ENCODE measurements around the gene OR56A1. TPM values are rescaled to one million over a fixed set of nuclear protein-coding genes. Genes with fewer than 3 reads are reported as not detected.
"Not testable (repeated sequence)": the region's sequence is repeated elsewhere in the genome, so short reads cannot be mapped to it uniquely, and the experiment has no call there.

Gene OR56A1
- total RNA-seq = under 0.01 TPM

GRCh38 chr11:6030708-6031405 is at the start of gene OR56A1:
Gene OR56A1 (minus strand): TSS chr11:6030758. CDS start chr11:6027692, 3,066 bp downstream.
- Histone ChIP-seq H3K4me1 (ENCODE audit: insufficient read depth, low read length) (no peaks in the 10 kb centered on the region), H3K27me3 (ENCODE audit: insufficient read depth, low read length) (peaks cover 13% of the 10 kb centered on the region), H3K9me3 (ENCODE audit: low read depth, low read length) (no peaks in the 10 kb centered on the region), H3K4me3 (ENCODE audit: low read length) (no peak within 1 kb of the TSS)

GRCh38 chr11:6079463-6079862 is 48.9 kb upstream of the OR56A1 start:
- Histone ChIP-seq H3K9me3 (ENCODE audit: low read depth, low read length) (no peaks in the 10 kb centered on the region), H3K4me3 (ENCODE audit: low read length) (no peak overlapping the region), H3K4me1 (ENCODE audit: insufficient read depth, low read length) (no peaks in the 10 kb centered on the region), H3K27me3 (ENCODE audit: insufficient read depth, low read length) (no peaks in the 10 kb centered on the region)

DNA sequence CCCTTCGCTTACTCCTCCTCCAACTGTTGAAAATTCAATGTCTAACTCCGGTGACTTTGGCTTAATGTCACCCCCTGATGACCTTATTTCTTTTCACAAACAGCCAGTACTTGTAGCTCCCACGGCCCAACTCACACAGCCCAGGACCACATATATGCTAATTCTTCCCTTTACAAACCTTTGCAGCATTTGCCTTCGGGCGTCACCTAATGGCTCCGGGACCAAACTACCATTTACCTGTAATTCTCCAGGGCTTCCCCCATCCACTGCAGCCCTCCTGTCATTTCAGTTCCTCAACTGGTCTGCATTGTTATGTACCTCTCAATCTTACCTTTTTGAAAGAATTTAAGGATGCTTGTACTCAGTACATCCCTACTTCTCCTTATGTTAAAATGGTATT is 47.2 kb upstream of the OR56A1 start:
- Histone ChIP-seq H3K9me3 (ENCODE audit: low read depth, low read length) (no peaks in the 10 kb centered on the region), H3K27me3 (ENCODE audit: insufficient read depth, low read length) (no peaks in the 10 kb centered on the region), H3K4me3 (ENCODE audit: low read length) (no peak overlapping the region), H3K4me1 (ENCODE audit: insufficient read depth, low read length) (no peaks in the 10 kb centered on the region)

GRCh38 chr11:6076443-6076842 is 45.9 kb upstream of the OR56A1 start:
- not testable (repeated sequence) for H3K27me3 ChIP-seq (ENCODE audit: insufficient read depth, low read length); H3K9me3 ChIP-seq (ENCODE audit: low read depth, low read length); H3K4me1 ChIP-seq (ENCODE audit: insufficient read depth, low read length); H3K4me3 ChIP-seq (ENCODE audit: low read length)

- Histone ChIP-seq H3K9me3 (ENCODE audit: low read depth, low read length) (no peaks in the 10 kb centered on the region), H3K27me3 (ENCODE audit: insufficient read depth, low read length) (no peaks in the 10 kb centered on the region), H3K4me3 (ENCODE audit: low read length) (no peak overlapping the region), H3K4me1 (ENCODE audit: insufficient read depth, low read length) (no peaks in the 10 kb centered on the region)
These were observed 36.9 kb upstream of the OR56A1 start for GRCh38 chr11:6067502-6067901.

DNA sequence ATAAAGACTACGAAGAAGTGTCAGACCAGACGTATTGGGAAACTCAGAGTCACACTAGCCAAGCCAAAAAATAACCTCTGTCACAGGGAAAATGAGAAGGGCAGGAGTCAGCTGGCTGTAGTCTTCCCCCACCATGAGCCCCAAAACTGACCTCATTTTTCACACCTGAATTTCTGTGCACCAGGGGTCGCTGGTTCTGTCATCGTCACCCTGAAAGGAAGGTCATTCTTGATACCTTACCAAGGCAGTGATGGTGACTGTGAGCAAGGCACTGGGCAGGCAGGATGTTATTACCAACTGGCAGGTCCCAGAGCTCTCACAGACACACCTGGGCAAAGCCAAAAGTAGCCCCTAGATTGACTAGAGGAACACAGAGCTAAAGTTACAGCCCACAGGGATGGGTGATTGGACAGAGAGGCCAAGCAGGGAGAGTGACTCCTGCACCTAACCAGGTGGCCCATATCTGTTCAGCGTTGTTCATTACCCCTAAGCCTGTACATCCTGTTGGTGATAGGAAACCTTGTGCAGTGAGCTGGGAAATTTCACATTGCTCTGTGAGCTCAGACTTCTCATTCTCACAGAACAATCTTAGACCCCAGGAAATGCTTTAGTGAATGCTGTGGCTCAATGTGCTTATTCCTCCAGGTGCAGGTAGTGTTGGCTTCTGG is 32.3 kb upstream of the OR56A1 start:
- Histone ChIP-seq H3K4me3 (ENCODE audit: low read length) (no peak overlapping the region), H3K27me3 (ENCODE audit: insufficient read depth, low read length) (no peaks in the 10 kb centered on the region), H3K4me1 (ENCODE audit: insufficient read depth, low read length) (no peaks in the 10 kb centered on the region), H3K9me3 (ENCODE audit: low read depth, low read length) (no peaks in the 10 kb centered on the region)

- no peaks in the 10 kb centered on the region for H3K4me1 ChIP-seq (ENCODE audit: insufficient read depth, low read length)
- H3K27me3 ChIP-seq (ENCODE audit: insufficient read depth, low read length) = no peaks in the 10 kb centered on the region
- no peak overlapping the region for H3K4me3 ChIP-seq (ENCODE audit: low read length)
- H3K9me3 ChIP-seq (ENCODE audit: low read depth, low read length) = no peaks in the 10 kb centered on the region
These were observed 30.9 kb upstream of the OR56A1 start for GRCh38 chr11:6061475-6061874.

DNA sequence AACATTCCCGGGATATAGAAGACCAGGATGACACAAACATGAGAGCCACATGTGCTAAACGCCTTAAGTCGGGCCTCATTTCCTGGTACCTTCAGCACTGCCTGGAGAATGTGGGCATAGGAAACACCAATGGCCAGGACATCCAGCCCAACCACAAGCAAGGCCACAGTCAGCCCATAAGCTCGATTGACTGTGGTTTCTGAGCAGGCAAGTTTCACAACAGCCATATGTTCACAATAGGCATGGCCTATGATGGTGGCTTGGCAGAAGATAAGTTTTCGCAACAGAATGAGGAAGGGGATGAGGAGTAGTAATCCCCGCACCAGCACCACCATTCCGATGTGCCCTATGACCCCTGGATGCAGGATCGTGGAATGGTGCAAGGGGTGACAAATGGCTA is 26.9 kb upstream of the OR56A1 start:
- Histone ChIP-seq H3K9me3 (ENCODE audit: low read depth, low read length) (no peaks in the 10 kb centered on the region), H3K27me3 (ENCODE audit: insufficient read depth, low read length) (peaks cover 14% of the 10 kb centered on the region), H3K4me1 (ENCODE audit: insufficient read depth, low read length) (no peaks in the 10 kb centered on the region), H3K4me3 (ENCODE audit: low read length) (no peak overlapping the region)

GRCh38 chr11:6055569-6055968 is 25.0 kb upstream of the OR56A1 start:
- Histone ChIP-seq H3K4me1 (ENCODE audit: insufficient read depth, low read length) (no peaks in the 10 kb centered on the region), H3K9me3 (ENCODE audit: low read depth, low read length) (no peaks in the 10 kb centered on the region), H3K27me3 (ENCODE audit: insufficient read depth, low read length) (peaks cover 20% of the 10 kb centered on the region), H3K4me3 (ENCODE audit: low read length) (no peak overlapping the region)

- Histone ChIP-seq H3K4me3 (ENCODE audit: low read length) (no peak overlapping the region), H3K9me3 (ENCODE audit: low read depth, low read length) (no peaks in the 10 kb centered on the region), H3K4me1 (ENCODE audit: insufficient read depth, low read length) (no peaks in the 10 kb centered on the region), H3K27me3 (ENCODE audit: insufficient read depth, low read length) (peaks cover 32% of the 10 kb centered on the region)
These were observed 21.8 kb upstream of the OR56A1 start for GRCh38 chr11:6052374-6052773.

- no peak overlapping the region for H3K4me3 ChIP-seq (ENCODE audit: low read length)
- H3K4me1 ChIP-seq (ENCODE audit: insufficient read depth, low read length) = peaks cover 8% of the 10 kb centered on the region
- H3K9me3 ChIP-seq (ENCODE audit: low read depth, low read length) = no peaks in the 10 kb centered on the region
- peaks cover 8% of the 10 kb centered on the region for H3K27me3 ChIP-seq (ENCODE audit: insufficient read depth, low read length)
These were observed 10.3 kb upstream of the OR56A1 start for GRCh38 chr11:6040874-6041273.

DNA sequence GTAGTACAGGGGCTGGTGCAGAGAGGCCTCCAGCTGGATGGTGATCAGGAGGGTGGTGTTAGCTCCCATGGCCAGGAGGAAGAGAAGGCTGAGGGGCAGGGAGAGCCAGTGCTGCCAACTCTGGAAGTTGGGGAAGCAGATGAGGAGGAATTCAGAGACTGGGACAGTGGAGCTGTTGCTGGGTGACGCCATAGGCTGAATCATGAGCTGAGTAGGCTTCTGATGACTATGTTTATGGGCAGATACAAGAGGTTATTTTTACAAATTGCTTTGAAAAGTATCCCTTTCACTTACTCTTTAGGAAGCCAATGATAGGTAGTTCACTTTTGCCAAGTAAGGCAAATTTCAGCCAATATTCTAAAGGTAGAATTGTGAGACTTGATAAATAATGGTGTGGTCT is 3.1 kb downstream of the OR56A1 start:
- no peak overlapping the region for H3K4me3 ChIP-seq (ENCODE audit: low read length)
- peaks cover 4% of the 10 kb centered on the region for H3K4me1 ChIP-seq (ENCODE audit: insufficient read depth, low read length)
- peaks cover 2% of the 10 kb centered on the region for H3K27me3 ChIP-seq (ENCODE audit: insufficient read depth, low read length)
- H3K9me3 ChIP-seq (ENCODE audit: low read depth, low read length) = no peaks in the 10 kb centered on the region

GRCh38 chr11:6025056-6025455 is 5.5 kb downstream of the OR56A1 start:
- H3K4me3 ChIP-seq (ENCODE audit: low read length) = no peak overlapping the region
- H3K9me3 ChIP-seq (ENCODE audit: low read depth, low read length) = no peaks in the 10 kb centered on the region
- peaks cover 2% of the 10 kb centered on the region for H3K27me3 ChIP-seq (ENCODE audit: insufficient read depth, low read length)
- peaks cover 4% of the 10 kb centered on the region for H3K4me1 ChIP-seq (ENCODE audit: insufficient read depth, low read length)

DNA sequence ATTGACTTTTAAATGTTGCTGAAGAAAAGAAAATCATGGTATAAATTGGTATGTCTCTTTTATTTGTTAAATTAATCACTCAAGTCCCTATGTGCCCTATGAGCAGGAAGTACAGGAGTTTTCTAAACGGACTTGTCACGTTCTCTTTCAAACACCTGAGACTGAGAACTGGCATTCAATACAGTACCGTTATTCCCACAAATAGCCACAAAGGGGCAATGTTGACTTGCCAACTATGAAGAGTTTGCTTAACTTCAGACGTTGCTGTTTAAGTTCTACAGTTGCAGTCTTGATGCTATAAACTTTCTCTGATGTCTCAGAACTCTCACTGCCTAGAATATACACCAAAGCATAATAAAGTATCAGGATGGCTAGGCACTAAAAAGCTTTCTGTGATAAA is 7.6 kb downstream of the OR56A1 start:
- no peaks in the 10 kb centered on the region for H3K9me3 ChIP-seq (ENCODE audit: low read depth, low read length)
- peaks cover 4% of the 10 kb centered on the region for H3K4me1 ChIP-seq (ENCODE audit: insufficient read depth, low read length)
- H3K4me3 ChIP-seq (ENCODE audit: low read length) = no peak overlapping the region
- peaks cover 14% of the 10 kb centered on the region for H3K27me3 ChIP-seq (ENCODE audit: insufficient read depth, low read length)

DNA sequence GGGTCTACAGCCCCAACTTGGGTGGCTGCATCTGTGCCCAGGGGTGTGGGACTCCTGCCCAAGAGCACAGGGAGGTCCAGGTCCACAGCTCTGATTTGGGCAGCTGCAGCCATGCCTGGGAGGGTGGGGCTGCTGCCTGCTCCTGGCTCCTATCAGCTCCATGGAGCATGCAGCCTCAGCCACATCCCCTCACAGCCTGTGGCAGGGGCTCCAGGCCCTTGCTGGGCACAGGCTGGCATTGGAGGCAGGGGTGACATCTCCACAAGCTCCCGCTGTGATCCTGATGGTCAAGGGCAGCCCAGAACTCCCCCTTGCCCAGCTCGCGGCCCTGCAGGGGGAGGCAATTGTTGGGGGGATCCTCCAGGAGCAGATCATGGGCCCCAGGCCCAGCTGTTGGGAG is 17.5 kb downstream of the OR56A1 start:
- Histone ChIP-seq H3K4me1 (ENCODE audit: insufficient read depth, low read length) (peaks cover 9% of the 10 kb centered on the region), H3K9me3 (ENCODE audit: low read depth, low read length) (no peaks in the 10 kb centered on the region), H3K27me3 (ENCODE audit: insufficient read depth, low read length) (peaks cover 13% of the 10 kb centered on the region), H3K4me3 (ENCODE audit: low read length) (no peak overlapping the region)
